ENCODE data around the gene PCK1.

GRCh38 chr20:57611586-57612311 is 50.8 kb downstream of the PCK1 start:
- TF ChIP-seq POLR2AphosphoS5 (IDR thresholded peaks at IDR 0.05; ENCODE audit: low read depth, low read length) = no peak
- TF ChIP-seq CTCF (IDR thresholded peaks at IDR 0.05; ENCODE audit: control extremely low read depth in 1 of 3, insufficient read depth in 1 of 3, low read depth in 1 of 3, low read length in 3 of 3) = no peak
- TF ChIP-seq YY1 (IDR thresholded peaks at IDR 0.05; ENCODE audit: low read depth, low read length) = no peak
- TF ChIP-seq ATF3 (IDR thresholded peaks at IDR 0.05; ENCODE audit: insufficient read depth, low read depth, low read length) = no peak
- TF ChIP-seq SP2 (IDR thresholded peaks at IDR 0.05; ENCODE audit: low read length) = no peak
- no peak for TF ChIP-seq ZNF274 (IDR thresholded peaks at IDR 0.05; ENCODE audit: borderline replicate concordance, extremely low read depth, low read length)
- no peak for TF ChIP-seq SRF (IDR thresholded peaks at IDR 0.05; ENCODE audit: low read depth, low read length)
- TF ChIP-seq EZH2 (IDR thresholded peaks at IDR 0.05; ENCODE audit: low read depth, low read length, severe bottlenecking) = no peak
- TF ChIP-seq BCL11A (IDR thresholded peaks at IDR 0.05; ENCODE audit: low read depth in 2 of 2, low read length in 2 of 2) = no peak
- TF ChIP-seq POLR2A (IDR thresholded peaks at IDR 0.05; ENCODE audit: control extremely low read depth in 1 of 2, low read depth in 2 of 2, low read length in 2 of 2) = no peak
- no peak for TF ChIP-seq TCF12 (IDR thresholded peaks at IDR 0.05; ENCODE audit: low read depth, low read length)
- no peak for TF ChIP-seq CBX5 (IDR thresholded peaks at IDR 0.05; ENCODE audit: low read depth, low read length)

Measured in H1 (cell line).